Measurements from ENCODE around the gene NR2F2. TPM values are rescaled to one million over a fixed set of nuclear protein-coding genes. Genes with fewer than 3 reads are reported as not detected.
A peak's percentile ranks its signal among the peaks of the same experiment; 100 is the strongest.

The NR2F2 gene
- polyA plus RNA-seq, 4 donors, result 365 to 726 (median 411) TPM

DNA sequence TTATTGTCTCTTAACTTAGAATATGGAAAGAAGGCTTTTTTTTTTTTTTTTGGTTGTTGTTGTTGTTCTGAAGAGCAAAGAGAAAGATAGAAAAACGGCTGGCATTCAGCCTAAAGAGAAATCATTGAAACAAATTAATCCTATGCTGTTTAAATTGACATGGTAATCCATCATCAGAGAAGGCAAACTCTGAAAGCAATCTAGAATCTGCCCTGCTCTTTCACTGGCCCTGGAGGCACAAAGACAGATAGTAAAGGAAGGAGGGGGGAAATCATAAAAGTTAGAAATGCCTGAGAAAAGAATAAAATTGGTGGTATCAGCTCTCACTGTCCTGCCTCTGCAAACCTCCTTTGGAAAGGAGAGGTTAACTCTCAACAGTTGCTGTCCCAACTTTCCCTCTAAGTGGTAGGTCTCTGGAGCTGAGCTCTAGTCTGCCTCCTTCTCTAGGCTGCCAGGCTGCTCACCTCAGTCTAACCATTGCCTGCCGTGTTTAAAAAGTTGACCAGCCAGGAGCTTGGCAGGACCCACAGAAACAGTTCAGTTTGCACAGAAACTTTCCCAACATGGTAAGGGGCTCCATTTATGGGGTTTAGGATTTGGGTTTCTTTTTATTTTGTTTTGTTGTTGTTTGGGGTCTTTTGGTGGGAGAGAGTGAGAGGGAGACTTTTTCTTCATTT, 13.4 kb upstream of the NR2F2 start:
- DNase-seq (ENCODE audit: low read depth in 4 of 4, low spot score in 3 of 4), result no peak

DNA sequence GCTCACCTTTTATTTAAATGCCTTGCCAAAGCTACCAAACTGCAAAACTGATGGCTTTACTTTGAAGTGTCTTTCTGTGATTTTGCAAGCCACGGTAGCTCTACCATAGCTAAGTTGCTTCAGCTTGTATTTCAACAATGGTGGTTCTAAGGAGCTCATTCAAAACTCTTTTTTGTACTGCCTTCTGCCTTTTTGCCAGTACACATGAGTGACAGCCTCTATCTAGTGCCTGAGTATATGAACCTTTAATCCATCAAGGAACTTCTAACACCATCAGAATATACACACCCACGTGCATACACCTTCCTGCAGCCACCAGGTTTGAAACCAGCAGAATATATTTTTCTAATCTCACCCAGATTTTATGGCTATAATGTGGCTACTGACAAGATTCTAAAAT, 10.4 kb upstream of the NR2F2 start:
- peak in 1 of 4 donors; percentile 28 for DNase-seq (ENCODE audit: low read depth in 4 of 4, low spot score in 3 of 4)

DNA sequence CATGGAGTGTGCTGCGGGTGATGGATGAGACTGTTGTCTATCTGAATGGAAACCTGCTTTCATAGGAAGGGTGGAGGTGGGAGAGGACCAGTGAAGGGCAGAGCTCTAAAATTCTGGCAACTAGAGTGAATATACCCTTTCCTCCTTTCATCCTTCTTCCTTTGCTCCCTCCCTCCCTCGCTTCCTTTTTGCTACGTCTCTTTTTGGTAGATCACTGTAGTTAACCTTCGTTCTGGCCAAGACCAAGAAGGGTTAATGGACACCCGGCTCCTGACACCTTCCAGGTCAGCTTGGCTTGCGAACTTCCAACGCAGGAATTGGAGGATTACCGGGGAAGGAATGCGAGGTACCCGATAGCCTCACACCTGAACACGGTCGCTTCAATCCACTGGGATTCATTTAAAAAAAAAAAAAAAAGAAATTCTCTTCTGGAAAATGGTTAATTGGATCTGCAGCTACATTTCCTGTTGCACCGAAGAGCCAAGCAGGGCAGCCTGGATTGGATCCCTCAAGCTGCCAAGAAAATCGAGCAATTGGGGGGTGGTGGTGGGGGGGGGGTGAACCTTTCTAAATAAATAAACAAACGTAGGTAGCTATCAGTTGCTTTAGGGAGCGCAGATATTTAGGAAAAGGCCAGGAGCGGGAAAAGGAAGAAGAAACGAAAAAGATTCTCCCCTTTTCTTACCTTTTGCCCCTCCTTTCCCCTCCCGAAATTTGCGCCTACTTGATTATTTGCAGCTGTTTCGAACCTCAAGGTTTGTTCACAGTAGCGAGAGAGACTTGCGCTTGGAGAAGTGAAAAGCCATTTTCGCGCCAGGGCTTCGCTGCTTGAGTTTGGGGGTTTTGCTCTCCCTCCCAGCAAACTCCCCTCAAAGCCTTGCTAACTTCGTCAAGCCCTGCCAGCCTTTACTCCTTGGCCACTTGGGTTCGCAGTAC, 9.5 kb upstream of the NR2F2 start:
- DNase-seq (ENCODE audit: low read depth in 4 of 4, low spot score in 3 of 4), result peak in 1 of 4 donors; percentile 51

DNA sequence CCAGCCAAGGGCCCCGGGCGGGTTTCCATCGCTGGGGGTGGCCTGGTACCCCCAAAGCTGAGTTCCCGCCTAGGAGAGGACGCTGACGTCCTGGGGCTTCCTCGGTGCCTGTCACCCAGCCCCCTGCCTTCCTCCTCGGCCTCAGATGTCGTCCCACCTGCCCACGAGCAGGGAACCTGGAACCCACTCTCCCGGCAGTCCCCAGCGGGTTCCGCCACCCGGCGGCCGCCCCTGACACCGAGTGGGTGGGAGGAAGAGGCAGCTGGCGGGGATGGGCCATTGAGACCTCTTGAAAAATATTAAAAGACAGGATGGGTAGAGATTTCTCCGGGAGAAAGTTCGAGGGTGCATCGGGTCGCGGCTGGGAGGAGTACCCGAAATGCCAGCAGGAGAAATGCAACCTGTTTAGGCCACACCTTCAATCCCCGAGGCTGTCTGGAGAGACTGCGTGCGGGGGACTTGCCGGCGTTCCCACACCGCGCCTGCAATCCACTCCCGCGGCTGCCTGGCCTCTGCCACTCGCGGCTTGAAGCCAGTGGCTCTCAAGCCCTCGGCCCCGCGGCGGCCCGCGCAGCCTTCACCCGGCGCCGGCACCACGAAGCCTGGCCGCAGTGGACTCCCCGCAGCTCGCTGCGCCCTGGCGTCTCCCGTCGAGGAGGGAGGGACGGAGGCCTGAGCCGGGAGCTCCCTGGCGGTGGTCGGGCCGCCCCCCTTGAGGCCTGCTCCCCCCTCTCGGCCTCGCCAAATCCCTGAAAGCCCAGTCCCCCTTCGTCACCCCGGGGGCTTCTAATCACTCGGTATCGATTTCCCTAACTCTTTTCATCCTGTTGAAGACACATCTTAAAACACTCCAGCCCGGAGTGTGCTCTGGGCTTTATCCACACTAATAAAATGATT, 8.6 kb upstream of the NR2F2 start:
- DNase-seq (ENCODE audit: low read depth in 4 of 4, low spot score in 3 of 4), result no peak

DNA sequence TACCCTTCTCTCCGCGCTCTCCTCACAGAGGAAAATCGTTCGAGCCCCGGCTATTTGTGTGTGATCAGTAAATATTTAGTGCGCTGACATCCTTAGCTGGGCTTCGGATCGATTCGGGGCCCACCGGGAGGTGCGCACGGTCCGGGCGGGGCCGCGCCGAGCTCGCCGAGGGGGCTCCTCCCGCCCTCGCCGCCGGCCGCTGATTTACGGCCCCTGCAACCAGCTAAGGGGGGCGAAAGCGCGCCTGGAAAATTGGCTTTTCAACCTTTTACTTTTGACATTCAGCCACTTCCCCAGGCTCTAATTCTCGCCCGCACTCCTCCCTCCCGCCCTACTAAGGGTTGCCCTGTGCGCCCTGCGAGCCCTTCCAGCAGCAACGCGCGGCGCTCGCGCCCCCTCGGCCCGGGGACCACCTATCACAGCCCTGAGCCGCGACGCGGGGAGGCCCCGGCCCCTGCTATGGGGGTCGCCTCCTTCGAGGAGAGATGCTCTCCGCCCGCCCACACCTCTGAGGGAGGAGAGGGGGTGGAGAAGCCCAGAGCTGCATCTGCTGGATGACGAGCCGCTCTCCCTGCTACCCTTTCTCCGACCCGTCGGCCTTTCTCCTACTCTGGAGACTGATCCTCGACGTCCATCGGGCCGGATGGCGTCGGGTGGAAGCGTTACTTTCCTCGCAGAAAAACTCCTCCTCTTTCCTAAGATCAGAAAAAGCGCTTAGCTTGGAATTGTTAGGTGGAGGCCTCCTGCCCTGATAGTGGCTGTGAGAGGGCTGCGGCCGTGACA, 7.8 kb upstream of the NR2F2 start:
- peak in 1 of 4 donors; percentile 66 for DNase-seq (ENCODE audit: low read depth in 4 of 4, low spot score in 3 of 4)

DNA sequence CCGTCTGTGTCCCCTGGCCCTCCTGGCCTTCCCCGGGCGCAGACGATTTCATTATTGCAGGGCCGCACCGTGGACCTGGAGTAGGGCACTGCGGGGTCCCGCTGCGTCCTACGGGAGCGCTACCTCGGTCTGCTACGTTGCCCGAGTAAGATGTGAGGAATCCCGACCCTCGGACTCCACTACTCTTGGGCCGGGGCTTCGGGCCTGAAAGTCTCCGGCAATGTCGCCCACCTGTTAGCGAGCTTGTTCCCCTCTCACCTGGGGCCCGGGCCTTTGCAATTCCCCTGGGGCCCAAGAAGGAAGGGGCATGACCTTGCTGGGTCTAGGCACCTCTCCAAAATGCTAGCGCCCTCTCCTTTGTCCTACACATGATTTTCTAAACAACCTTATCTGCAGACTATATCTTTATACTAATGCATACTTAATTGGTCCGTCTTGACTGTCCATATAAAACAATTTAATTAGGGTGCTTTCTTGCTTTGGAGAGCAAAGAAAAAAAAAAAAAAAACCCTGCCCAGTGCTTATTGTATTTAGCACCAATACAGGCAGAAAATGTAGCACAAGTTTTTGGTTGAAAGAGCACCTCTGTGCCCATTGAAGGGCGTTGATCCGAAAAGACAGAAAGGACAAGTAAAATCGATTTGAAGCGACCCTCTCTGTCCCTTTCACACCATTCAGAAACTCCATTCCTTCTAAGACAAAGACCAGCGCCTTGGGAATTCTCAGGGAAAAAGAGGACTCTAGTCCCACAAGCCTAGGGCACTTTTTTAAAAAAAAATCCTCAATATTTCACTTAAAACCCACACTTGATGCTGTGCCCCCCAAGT, 7.0 kb upstream of the NR2F2 start:
- DNase-seq (ENCODE audit: low read depth in 4 of 4, low spot score in 3 of 4), result no peak

DNA sequence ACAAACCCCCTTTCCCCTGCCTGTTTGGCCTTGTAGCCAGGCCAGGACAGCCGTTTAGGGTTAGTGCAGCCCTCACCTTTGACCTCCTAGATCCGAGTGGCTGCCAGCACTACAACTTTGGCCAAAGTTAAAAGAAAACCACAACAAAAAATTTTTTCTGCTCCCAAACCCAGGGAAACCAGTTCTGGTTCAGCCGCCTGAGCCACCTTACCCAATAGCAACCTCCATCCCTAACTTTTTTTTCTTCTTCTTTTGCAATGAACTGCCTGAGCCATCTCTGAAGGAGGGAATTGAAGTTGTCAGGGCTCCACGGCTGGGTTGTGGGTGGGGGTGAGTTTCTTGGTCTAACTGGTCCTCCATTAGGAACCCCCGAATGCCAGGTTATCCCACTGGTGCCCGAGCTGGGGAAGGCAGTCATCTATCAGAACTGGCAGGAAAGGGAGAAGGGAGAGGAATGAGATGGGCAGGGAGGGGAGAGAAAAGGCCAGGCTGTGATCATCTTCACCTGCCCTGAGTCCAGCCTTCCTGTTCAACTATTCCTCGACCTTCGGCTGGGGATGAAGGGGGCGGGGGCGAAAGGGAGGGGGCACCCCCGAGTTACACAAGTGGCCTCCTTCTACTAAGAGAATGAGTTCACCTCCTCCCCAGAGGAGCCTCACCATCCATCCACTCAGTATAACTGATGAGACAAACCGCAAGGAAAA, 6.2 kb upstream of the NR2F2 start:
- DNase-seq (ENCODE audit: low read depth in 4 of 4, low spot score in 3 of 4), result peak in 3 of 4 donors; percentile 48 to 57 (median 48)

DNA sequence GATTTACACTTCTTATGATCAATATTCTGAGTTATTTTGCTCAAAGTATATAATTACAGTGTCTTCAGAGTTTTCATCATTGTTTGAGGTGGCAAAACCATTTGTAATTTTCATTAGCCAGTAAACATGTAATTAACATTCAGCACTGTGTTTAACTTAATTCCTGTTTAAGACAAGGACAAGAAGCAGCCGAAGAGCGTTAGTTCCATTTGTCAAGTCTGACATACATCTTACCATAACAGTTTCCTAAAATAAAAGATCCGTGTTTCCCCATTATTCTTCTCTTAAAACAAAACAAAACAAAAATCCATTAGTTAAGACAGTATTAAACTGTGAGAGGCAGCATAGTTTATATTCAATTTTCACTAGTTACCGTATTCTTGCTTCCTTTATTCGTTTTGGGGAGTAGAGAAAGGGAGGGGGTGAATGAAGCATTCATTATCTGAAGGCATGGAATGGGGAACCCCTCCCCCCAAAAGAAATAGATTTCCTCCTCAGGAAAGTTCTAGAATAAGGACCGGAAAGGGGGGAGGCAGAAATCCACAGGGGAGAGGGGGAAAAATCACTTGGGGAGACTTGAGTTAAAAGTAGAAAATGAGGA, 5.5 kb upstream of the NR2F2 start:
- peak in 3 of 4 donors; percentile 32 to 39 (median 33) for DNase-seq (ENCODE audit: low read depth in 4 of 4, low spot score in 3 of 4)

DNA sequence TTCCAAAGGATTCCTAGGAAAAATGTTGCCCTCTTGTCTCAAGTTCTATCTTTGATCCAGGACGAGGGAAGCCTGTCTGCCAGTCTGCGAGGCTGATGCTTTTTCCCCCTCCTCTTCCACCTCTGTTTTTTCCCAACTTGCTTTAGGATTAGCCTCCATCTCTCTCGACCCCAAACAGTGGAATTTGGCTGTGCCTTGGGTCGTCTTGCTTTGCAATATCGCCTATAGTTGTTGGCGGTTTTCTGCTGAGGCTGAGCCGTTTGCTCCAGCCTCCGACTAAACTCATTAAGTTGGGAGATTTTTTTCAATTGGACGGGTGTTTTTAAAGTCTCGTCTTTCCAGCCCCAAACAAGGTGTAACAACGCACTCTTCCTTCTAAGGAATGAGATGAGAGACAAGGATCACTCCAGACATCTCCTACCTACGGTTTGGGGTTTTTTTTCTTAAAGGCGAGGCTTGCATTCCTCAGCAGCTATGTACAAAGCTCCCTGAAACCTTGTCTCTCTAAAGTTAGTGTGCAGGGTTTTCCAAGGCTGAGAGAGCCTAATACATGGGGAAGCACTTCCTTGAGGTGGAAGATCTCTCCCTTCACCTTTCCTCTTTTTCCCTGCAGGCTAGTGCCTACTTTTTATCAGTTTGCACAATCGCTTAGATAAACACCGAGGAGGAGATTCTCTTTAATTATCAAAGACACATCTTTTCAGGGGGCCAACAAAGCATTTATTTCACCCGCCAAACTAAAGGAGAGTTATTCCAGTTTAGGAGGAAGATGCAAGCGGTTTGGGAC, 4.8 kb upstream of the NR2F2 start:
- peak in 3 of 4 donors; percentile 49 to 66 (median 53) for DNase-seq (ENCODE audit: low read depth in 4 of 4, low spot score in 3 of 4)

DNA sequence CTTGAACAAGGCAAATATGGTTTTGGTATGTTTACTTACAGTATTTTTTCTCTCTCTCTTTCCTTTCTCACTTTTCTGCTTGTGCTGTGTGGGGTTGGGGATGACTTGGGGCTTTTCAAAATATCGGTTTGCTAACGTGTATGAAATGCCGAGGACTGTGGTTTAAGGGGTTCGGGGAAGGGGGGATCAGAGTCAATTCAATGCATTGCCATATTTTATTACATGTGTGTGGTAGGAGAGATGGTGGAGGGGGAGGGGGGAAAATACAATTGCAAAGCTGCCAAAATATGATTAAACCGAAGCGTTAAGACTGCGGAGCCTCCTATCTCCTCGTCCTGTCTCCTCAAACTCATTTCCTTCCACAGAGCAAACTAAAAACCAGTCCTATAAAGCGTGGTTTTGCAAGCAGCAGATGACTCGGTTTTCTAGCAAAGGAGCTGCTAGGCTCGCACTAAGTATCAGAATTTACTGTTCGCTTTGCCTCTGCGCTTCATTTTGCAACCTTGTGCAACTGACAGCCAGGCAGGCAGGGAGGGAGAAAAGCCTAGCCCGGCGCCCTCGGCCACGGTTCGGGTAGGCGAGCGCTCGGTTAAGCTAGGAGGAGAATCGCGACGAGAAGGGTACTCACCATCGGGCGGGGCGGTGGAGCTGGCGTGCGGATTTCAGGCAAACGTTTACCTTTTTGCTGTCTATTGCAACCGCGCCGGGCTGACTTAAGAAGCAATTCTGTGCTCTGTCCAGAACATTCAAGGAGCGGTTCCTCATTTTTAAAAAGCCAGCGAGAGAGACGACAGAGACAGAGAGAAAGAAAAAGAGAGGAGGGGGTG, 4.0 kb upstream of the NR2F2 start:
- peak in 3 of 4 donors; percentile 29 to 48 (median 41) for DNase-seq (ENCODE audit: low read depth in 4 of 4, low spot score in 3 of 4)

DNA sequence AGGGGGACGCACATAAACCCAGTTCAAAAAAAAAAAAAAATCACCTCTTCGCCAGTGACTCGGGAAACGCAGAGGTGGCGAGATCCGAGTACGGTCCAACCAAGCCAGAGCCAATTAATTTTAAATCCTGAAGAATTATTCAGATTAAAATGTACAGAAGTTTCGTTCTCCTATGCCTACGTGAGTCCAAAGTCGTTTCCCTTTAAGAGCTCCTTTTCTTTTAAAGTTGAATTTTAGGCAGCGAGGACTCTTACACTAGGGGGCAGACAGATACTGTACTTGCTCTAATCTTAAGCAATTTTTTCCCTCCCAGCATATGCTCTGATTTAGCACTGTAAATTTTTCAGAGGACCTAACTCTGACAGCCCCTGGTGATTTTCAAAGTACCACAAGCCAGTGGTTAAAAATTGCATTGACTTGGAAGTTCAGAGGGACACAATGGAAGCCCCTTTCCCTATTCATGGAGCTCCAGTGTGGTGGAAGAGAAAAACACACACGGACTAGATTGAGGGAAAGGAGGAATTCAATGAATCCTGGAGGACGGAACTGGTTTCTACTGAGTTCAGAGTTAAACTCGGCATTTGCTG, 3.3 kb upstream of the NR2F2 start:
- DNase-seq (ENCODE audit: low read depth in 4 of 4, low spot score in 3 of 4), result peak; percentile 86 to 90 (median 88)

DNA sequence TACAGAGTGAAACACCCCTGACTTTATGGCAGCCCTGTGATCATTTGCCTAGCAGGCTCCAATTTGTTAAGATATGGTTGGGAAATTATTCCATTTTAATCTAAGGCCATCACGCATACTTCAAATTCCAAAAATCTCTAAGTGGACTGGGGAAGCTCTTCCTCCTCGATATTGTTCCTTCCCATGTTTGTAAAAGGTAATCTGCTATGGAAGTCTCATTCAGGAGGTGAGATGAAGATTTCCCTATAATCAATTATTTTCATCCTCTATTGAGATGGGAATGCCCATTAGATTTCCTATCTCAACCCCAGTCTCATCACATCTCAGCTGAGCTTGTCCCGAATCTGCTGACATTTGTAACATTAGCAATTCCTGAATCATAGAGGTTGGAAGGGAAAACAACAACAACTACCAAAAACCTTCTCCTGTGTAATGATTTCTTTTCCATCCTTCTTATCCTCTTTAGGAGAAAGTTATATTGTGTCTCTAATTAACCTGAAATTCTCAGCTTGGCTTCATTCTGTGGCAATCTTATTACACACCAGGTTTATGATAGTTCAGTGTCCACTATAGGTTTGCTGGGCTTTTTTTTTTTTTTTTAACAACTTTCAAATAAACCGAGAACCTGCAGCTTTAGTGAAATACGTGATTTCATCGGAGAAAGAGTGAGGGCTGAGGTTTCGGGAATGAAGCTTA, 2.2 kb upstream of the NR2F2 start:
- DNase-seq (ENCODE audit: low read depth in 4 of 4, low spot score in 3 of 4), result peak in 3 of 4 donors; percentile 10 to 46 (median 20)

DNA sequence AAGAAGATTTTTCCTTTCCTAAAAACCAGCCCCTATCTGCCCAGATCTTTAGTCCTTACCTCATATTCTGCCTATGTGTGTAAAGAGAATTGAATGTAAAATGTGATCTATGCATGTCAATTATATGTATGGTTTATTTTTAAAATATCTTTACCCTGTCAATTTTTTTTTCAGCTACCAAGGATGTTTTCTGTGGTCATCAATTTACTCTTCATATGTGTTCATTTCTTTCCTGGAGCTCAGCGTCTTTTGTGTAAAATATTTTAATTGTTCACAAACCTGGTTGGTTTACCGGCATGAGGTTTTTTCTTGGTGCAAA, 1.7 kb upstream of the NR2F2 start:
- no peak for DNase-seq (ENCODE audit: low read depth in 4 of 4, low spot score in 3 of 4)

DNA sequence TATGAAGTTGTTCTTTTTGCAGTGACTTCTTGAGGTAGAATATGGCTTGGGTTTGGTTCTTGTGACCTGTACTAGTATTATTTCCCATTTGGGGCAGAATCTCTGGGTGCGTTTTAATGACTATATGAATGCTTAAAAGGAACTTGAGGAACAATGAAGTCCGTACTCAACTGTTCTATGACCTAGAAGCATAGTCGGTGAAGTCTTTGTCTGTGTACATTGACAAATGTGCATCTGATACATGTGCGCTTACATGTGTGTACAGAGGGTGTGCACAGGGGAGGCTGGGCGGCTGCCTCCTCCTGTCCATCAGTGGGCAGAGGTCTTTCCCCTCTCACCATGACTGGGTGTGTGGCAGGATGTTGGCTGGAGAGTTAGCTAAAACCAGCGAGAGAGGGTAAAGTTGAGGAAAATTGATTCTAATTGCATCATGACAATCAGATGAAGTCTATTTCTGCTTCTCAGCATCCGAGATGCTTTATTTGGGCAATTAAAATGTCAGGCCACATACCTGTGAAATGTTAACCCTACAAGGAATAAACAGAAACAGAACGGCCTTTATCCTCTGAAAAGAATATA, 1.0 kb upstream of the NR2F2 start:
- peak in 3 of 4 donors; percentile 22 to 63 (median 39) for DNase-seq (ENCODE audit: low read depth in 4 of 4, low spot score in 3 of 4)

DNA sequence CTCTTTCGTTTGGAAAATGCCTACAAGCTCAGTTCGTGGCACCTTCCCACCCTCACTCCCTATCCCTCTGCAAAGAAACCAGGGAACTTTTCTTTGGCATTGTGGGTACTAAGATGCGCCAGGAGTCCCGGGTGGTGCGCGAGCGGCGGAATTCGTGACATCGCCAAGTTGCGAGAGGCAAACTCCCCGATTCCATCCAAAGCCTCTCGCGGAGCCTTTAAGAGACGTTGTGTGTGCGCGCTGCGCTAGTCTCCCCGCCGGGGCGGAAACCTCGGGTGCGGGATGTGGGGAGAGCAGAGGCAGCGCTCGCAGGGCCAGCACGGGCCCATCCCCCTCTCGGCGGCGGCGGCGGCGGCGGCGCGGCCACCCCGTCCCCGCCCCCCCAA, 443 bp upstream of the NR2F2 start:
- DNase-seq (ENCODE audit: low read depth in 4 of 4, low spot score in 3 of 4), result peak in 1 of 4 donors; percentile 52

All from left renal pelvis (tissue), 4 donors.